SK-MEL-5 (cell line): ENCODE measurements around the gene ASIC3. TPM values are rescaled to one million over a fixed set of nuclear protein-coding genes. Genes with fewer than 3 reads are reported as not detected.

Source experiments
- DNase-seq: peaks from one replicate; pipeline ENCODE4 v3.0.0-alpha.2; 2016; ENCODE audit warnings: low read depth, low spot score
- in situ Hi-C: cut with HindIII; loops from 2 replicates; pipeline ENCODE4 v1.10.0; 2016; ENCODE audit warnings: low sequenced_read_pairs, high pct_unique_total_duplicates, low pct_unique_long_range_greater_than_20kb
- total RNA-seq: library from RNA; depleted of rRNA; stranded (reverse); fragments of >200 nt; shearing (Covaris generic); gene quantifications from 2 replicates; pipeline ENCODE4 v1.2.3, GENCODE V29; 2014

The ASIC3 gene
- total RNA-seq, 1 experiment from 2014 or later: 0.42 TPM

- DNase-seq: no peak
- in situ Hi-C loops: no loop called here
Measured at GRCh38 chr7:151012031-151012692, 36.2 kb upstream of the ASIC3 start.

GRCh38 chr7:151012911-151013347 is 35.4 kb upstream of the ASIC3 start:
- in situ Hi-C loops: no loop called here
- peak; percentile 66 for DNase-seq

GRCh38 chr7:151013356-151013732 is 35.0 kb upstream of the ASIC3 start:
- no peak for DNase-seq
- in situ Hi-C loops: no loop called here

- no peak for DNase-seq
- in situ Hi-C loops: no loop called here
Measured at GRCh38 chr7:151013733-151014497, 34.4 kb upstream of the ASIC3 start.

- no peak for DNase-seq
- in situ Hi-C loops: no loop called here
Measured at GRCh38 chr7:151014950-151015349, 33.4 kb upstream of the ASIC3 start.

GRCh38 chr7:151015967-151016366 is 32.4 kb upstream of the ASIC3 start:
- no peak for DNase-seq
- in situ Hi-C loops: no loop called here

GRCh38 chr7:151016505-151016904 is 31.8 kb upstream of the ASIC3 start:
- DNase-seq: no peak
- in situ Hi-C loops: no loop called here

GRCh38 chr7:151016942-151017341 is 31.4 kb upstream of the ASIC3 start:
- no peak for DNase-seq
- in situ Hi-C loops: no loop called here

- in situ Hi-C loops: no loop called here
- no peak for DNase-seq
Measured at GRCh38 chr7:151017370-151017952, 30.9 kb upstream of the ASIC3 start.

GRCh38 chr7:151017953-151018420 is 30.3 kb upstream of the ASIC3 start:
- peak; percentile 66 for DNase-seq
- in situ Hi-C loops: no loop called here

GRCh38 chr7:151018421-151019129 is 29.8 kb upstream of the ASIC3 start:
- in situ Hi-C loops: no loop called here
- DNase-seq: no peak

GRCh38 chr7:151019130-151019447 is 29.2 kb upstream of the ASIC3 start:
- in situ Hi-C loops: no loop called here
- DNase-seq: no peak

GRCh38 chr7:151020231-151020630 is 28.1 kb upstream of the ASIC3 start:
- in situ Hi-C loops: no loop called here
- DNase-seq: no peak

- in situ Hi-C loops: no loop called here
Measured at GRCh38 chr7:151023232-151023631, 25.1 kb upstream of the ASIC3 start.

GRCh38 chr7:151024435-151025056 is 23.8 kb upstream of the ASIC3 start, which contains the start of gene ATG9B:
ATG9B (minus strand) TSS chr7:151024494; CDS start chr7:151024423, 71 bp downstream.
- in situ Hi-C loops: no loop called here
- no peak for DNase-seq

More at GRCh38 chr7:151023232-151023631, 25.1 kb upstream of the ASIC3 start:
- DNase-seq: no peak

- no peak for DNase-seq
- in situ Hi-C loops: no loop called here
Measured at GRCh38 chr7:151025924-151026671, 22.2 kb upstream of the ASIC3 start.
